GM19043 (cell line): ENCODE results near the gene AOPEP.
"Not testable (repeated sequence)": the region's sequence is repeated elsewhere in the genome, so short reads cannot be mapped to it uniquely, and the experiment has no call there.

Experiments used
- ATAC-seq: cut with Tn5 transposase; IDR thresholded peaks from one replicate; pipeline ENCODE4 v1.9.1; 2021; ENCODE audit warnings: low read depth; ENCODE audit not compliant: unreplicated experiment

Gene AOPEP

GRCh38 chr9:94861589-94862272 lies 135.2 kb downstream of the AOPEP start:
- no peak for ATAC-seq

DNA sequence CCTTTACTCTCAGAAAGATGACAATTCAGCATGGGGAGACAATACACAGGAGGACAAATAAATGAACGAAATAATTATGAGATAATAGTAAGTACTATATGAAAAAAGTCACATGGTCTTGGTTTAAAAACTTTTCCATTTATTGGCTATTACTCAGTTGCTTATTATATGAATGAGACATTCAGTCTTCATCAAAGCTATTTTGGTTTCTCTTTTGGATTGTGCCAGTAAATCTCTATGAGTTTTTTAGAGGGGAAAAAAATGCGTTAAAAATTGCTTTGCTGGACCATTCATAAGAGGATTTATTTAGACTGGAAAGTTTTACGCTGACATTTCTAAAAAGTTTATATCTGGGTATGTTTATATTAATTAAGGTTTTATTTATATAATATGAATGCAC lies 137.7 kb downstream of the AOPEP start:
- no peak for ATAC-seq

DNA sequence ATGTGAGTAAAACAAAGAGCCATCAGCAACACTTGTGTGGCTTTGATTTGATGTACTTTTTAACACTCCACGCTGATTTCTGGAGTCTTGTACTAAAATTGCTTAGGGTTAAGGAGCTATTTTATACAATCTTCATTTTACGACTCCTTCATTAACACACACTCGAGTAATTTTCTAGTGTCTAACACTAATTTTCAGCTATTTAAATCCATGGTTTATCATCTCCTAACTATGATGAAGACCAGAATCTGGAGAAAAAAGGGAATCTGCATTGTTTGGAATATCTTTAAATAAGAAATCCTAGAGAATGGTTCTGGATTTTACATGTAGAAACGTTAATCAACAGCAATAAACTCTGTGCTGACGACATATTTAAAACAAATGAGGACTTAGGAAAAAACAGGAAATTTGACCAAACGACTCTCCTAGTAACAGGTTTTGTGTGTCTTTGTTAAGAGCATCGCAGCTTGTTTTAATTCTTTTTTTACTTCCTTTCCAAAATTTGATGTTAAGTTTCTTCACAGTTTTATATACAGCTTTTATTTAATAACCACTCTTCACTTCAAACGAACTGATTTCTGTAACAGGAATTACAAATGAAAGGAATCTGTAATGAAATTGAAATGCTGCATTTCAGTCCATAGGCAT lies 138.5 kb downstream of the AOPEP start:
- ATAC-seq = no peak

- ATAC-seq = no peak
Observed at GRCh38 chr9:94865582-94866452, 139.3 kb downstream of the AOPEP start.

DNA sequence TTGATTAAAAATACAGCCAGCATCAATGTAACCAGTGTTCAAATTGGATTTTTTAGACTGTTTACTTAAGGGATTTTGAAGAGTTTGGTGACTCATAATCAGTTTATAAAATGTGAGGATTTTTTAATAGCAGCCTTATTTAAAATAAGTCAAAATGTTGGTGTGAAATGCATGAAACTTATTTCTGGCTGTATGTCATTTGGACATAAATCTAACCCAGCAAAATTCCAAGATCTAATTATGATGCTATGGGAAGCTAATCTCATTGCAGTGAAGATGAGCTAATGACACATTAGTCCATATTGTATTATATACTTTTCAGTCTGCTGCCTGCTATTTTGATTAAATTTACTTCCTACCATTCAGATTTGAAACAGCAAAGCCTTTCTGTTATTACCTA lies 140.3 kb downstream of the AOPEP start:
- ATAC-seq = no peak

DNA sequence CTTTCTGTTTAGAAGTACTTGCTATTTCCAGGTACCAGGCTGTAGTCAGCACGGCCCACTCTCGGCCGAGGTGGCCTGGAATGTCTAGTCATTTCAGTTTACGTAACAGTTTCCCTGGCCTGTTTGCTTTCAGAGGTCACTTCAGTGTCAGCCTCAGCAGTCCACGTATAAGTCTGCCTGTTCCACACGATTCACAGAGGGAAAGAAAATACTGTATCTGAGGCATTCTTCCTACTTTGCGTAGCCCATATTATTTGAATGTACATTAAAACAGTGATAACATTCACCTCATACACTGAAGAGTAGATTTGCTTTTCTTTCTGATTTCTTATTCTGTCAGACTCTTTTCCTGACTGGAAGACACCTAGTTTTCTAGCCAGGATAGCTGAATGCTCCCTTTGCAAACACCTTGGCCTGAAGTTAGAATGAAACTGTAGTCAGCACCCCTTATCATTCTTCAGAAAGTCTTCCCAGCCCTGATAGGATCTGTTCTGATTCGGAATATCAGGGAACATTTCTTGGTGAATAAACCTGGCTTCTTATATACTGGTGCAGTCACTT lies 140.9 kb downstream of the AOPEP start:
- no peak for ATAC-seq

GRCh38 chr9:94867842-94868312 lies 141.4 kb downstream of the AOPEP start:
- no peak for ATAC-seq

GRCh38 chr9:94868464-94868863 lies 142.0 kb downstream of the AOPEP start:
- ATAC-seq = no peak

DNA sequence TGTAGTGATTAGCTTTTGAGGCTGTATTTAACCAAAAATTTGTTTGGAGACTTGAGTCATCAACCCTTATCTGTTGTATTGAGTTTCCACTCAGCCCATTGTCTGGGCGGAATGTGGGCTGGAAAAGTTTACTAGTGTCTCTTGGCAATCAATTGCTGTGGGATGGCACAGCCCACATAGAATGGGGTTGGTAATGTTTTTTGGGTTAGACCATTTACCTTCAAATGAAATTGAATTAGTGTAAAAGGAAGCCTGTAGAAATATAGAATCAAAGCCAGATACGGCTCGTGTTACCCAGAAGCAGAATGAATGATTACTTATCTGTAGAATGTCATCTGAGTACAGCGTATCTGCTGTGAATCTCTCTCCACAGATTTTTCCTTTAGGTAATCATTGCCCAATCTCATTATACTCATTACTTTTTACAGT lies 142.9 kb downstream of the AOPEP start:
- ATAC-seq = no peak

DNA sequence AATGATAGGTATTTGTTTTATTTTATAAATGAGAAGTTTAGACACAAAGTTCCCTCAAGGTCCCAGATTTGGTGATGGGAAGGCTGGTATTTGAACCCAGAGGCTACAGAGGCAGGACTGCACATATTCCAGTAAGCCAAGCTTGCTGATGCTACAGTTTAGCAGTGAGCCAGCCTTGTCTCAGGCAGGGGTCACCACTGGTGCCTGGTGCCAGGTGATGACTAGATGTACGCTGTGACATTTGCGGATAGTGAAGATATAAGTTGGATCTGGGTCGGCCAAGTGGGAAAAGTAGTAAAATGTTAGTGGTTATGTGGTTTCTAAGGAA lies 143.9 kb downstream of the AOPEP start:
- ATAC-seq = no peak

GRCh38 chr9:94870793-94871558 lies 144.5 kb downstream of the AOPEP start:
- no peak for ATAC-seq

GRCh38 chr9:94872083-94872833 lies 145.8 kb downstream of the AOPEP start:
- ATAC-seq = no peak

- ATAC-seq = no peak
Observed at GRCh38 chr9:94872891-94873511, 146.5 kb downstream of the AOPEP start.

DNA sequence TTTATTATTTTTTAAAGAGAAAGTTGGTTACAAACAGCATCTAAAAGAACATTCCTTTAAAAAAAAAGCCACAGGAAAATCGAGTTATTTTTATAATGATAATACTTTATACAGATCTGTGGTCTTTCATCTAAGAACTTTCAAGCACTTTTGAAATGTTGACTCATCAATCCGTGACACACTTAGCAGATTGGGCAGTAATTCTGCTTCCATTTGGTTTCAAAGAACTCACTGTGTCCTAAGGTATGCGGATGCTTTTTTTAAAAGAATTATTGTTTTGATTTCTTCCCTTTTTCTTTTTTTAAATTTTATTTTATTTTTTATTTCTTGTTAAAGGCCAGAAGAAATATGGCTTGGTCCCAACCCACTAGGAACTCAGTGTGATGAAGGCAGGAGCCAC lies 147.8 kb downstream of the AOPEP start:
- no peak for ATAC-seq

DNA sequence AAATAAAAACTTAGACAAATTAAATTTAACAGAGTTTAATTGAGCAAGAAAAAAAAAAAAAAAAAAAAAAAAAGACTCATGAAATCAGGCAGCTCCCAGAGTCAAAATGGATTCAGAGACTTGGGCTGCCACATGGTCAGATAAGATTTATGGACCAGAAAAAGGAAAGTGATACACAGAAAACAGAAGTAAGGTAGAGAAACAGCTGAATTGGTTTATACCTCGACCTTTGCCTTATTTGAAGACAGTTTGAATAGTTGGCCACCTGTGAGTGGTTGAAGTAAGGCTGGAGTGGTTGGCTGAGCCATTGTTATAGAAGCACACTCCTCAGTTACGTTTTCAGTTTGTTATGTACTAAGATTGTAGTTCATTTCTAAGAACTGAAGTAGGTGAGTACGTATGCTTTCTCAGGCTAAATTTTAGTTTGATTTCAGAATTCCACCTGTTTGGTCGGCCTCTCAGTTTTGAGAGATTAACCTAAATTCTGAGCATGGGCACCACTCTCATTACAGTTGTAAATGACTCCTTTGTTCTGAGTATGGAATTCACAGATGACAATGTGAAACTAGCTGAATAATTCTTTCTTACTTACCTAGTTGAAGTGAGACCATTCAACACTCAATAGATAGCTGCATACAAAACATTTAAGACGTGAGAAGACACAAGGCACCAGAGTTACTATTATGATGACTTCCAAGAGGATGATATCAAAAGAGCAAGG lies 149.0 kb downstream of the AOPEP start:
- ATAC-seq = peak; percentile 66

DNA sequence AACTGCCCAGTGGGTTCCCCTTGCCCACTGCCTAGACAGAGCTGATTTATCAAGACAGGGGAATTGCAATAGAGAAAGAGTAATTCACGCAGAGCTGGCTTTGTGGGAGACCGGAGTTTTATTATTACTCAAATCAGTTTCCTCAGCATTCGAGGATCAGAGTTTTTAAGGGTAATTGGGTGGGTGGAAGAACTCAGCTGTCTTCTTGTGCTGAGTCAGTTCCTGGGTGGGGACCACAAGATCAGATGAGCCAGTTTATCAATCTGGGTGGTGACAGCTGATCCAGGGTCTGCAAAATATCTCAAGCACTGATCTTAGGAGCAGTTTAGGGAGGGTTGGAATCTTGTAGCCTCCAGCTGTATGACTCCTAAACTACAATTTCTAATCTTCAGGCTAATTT lies 152.3 kb downstream of the AOPEP start:
- ATAC-seq = not testable (repeated sequence)

GRCh38 chr9:94879230-94879629 lies 152.7 kb downstream of the AOPEP start:
- no peak for ATAC-seq

- ATAC-seq = no peak
Observed at GRCh38 chr9:94881023-94881422, 154.5 kb downstream of the AOPEP start.

GRCh38 chr9:94881454-94881853 lies 155.0 kb downstream of the AOPEP start:
- no peak for ATAC-seq
